Measurements from ENCODE around the gene CENPU. TPM values are rescaled to one million over a fixed set of nuclear protein-coding genes. Genes with fewer than 3 reads are reported as not detected.

CENPU gene
- total RNA-seq, 1 donor from 2014 or later = 25.4 TPM

Other genes with a start within 250 kb of the CENPU start
- 20.3 to 21.5 TPM (median 21.0 TPM) in 3 replicates for gene CASP3, start 84.6 kb downstream of the CENPU start, total RNA-seq
- gene PRIMPOL, start 84.4 kb downstream of the CENPU start, total RNA-seq = 20.7 to 22.3 TPM (median 20.9 TPM) in 3 replicates
- 18.0 to 20.9 TPM (median 19.2 TPM) in 3 replicates for gene ACSL1, start 91.9 kb upstream of the CENPU start, total RNA-seq

Measured in mesothelial cell of epicardium (in vitro differentiated cells).